HepG2 (cell line): Measurements from ENCODE around the gene TMEM178A. TPM values are rescaled to one million over a fixed set of nuclear protein-coding genes. Genes with fewer than 3 reads are reported as not detected.

ENCODE experiments used
- KDM4B ChIP-seq: sonication (generic); formaldehyde crosslinking; IDR thresholded peaks from 2 replicates; pipeline ENCODE4 v1.4.0; 2020; ENCODE audit warnings: missing genetic modification reagents
- MBD4 ChIP-seq: IDR thresholded peaks from 2 replicates; pipeline ENCODE4 v1.6.1; 2012; ENCODE audit warnings: low read length, inconsistent platforms, borderline replicate concordance
- ONECUT2 ChIP-seq: sonication (generic); formaldehyde crosslinking; IDR thresholded peaks from 2 replicates; pipeline ENCODE4 v1.4.0; 2020; ENCODE audit warnings: missing genetic modification reagents
- ZNF33B ChIP-seq: sonication (generic); formaldehyde crosslinking; IDR thresholded peaks from 2 replicates; pipeline ENCODE4 v1.5.1; 2020; ENCODE audit warnings: mild to moderate bottlenecking, missing genetic modification reagents
- ZNF460 ChIP-seq: sonication (generic); formaldehyde crosslinking; IDR thresholded peaks from 2 replicates; pipeline ENCODE4 v1.5.1; 2020; ENCODE audit warnings: missing genetic modification reagents, mild to moderate bottlenecking, borderline replicate concordance
- ZNF790 ChIP-seq: sonication (generic); formaldehyde crosslinking; IDR thresholded peaks from 2 replicates; pipeline ENCODE4 v1.8.0; 2022; ENCODE audit warnings: missing genetic modification reagents, mild to moderate bottlenecking, borderline replicate concordance
- polyA plus RNA-seq, 8 experiments: library from polyadenylated mRNA; depleted of rRNA in 3 of 8; stranded (reverse) in 7 of 8; unstranded in 1 of 8; fragments of >200 nt; fragmentation: Illumina TruSeq in 4 of 8; extraction: Trizol in 4 of 8; gene quantifications; 2 replicates each; pipeline versions ENCODE4 v1.2.1 to v1.2.3, GENCODE V29; 2011 to 2016; ENCODE audit warnings: low read depth in 4 of 8, missing spikeins in 1 of 8, mixed read lengths in 1 of 8; ENCODE audit not compliant: insufficient read depth in 1 of 8
- total RNA-seq, 5 experiments: library from RNA; depleted of rRNA; stranded (reverse); fragments of >200 nt; fragmentation: Illumina TruSeq; extraction: Trizol; gene quantifications; 2 replicates each; pipeline ENCODE4 v1.2.3, GENCODE V29; 2016; ENCODE audit warnings: low read depth in 1 of 5
- TF ChIP-seq, protein P1 (sequence below): sonication (generic); formaldehyde crosslinking; IDR thresholded peaks from 2 replicates; pipeline ENCODE4 v1.4.0; 2020; ENCODE audit warnings: mild to moderate bottlenecking, missing genetic modification reagents, borderline replicate concordance
- TF ChIP-seq, protein P2 (sequence below): sonication (generic); formaldehyde crosslinking; IDR thresholded peaks from 2 replicates; pipeline ENCODE4 v1.4.0; 2020; ENCODE audit warnings: mild to moderate bottlenecking, missing genetic modification reagents
- TF ChIP-seq, protein P3 (sequence below): sonication (generic); formaldehyde crosslinking; IDR thresholded peaks from one replicate; pipeline ENCODE4 v1.5.1; 2020; ENCODE audit warnings: mild to moderate bottlenecking, missing genetic modification reagents; ENCODE audit errors: not compliant biosample characterization
- TF ChIP-seq, protein P4 (sequence below): sonication (generic); formaldehyde crosslinking; IDR thresholded peaks from 2 replicates; pipeline ENCODE4 v1.9.0; 2021; ENCODE audit warnings: missing genetic modification reagents, borderline replicate concordance

TMEM178A gene
- total and polyA plus RNA-seq, 2 of the 13 experiments (the other 11 are each of a cell fraction or from before 2014, with no cell fraction given), result 0.38 to 3.3 TPM

DNA sequence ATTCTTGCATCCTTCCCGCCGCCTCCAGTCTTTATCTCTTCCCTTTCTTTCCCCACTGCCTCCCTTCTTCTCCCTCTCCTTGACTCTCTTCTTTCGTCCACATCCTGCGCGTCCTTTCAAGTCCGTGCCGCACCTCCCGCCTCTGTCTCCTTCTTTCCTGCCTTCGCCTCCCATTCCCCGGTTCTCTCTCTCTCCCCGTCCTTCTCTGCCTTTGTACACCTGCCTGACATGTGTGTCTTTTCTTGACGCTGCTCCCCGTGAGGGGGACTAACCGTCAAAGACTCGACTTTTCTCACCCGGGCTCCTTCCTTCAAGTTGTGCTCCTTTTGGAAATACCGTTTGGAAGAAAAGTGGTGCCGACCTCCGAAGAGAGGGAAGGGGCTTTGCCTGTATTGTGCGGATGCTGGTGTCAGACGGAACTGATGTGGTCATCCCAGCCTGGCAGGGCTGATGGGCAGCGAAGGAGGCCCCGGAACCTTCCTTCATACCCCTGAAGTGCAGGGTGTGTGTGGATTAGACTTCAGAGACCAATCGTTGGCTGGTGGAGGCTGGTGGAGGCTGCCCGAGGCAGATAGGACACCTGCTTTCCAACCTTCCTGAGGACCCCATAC, 879 bp downstream of the TMEM178A start (continued):
- TF ChIP-seq, protein P1, sequence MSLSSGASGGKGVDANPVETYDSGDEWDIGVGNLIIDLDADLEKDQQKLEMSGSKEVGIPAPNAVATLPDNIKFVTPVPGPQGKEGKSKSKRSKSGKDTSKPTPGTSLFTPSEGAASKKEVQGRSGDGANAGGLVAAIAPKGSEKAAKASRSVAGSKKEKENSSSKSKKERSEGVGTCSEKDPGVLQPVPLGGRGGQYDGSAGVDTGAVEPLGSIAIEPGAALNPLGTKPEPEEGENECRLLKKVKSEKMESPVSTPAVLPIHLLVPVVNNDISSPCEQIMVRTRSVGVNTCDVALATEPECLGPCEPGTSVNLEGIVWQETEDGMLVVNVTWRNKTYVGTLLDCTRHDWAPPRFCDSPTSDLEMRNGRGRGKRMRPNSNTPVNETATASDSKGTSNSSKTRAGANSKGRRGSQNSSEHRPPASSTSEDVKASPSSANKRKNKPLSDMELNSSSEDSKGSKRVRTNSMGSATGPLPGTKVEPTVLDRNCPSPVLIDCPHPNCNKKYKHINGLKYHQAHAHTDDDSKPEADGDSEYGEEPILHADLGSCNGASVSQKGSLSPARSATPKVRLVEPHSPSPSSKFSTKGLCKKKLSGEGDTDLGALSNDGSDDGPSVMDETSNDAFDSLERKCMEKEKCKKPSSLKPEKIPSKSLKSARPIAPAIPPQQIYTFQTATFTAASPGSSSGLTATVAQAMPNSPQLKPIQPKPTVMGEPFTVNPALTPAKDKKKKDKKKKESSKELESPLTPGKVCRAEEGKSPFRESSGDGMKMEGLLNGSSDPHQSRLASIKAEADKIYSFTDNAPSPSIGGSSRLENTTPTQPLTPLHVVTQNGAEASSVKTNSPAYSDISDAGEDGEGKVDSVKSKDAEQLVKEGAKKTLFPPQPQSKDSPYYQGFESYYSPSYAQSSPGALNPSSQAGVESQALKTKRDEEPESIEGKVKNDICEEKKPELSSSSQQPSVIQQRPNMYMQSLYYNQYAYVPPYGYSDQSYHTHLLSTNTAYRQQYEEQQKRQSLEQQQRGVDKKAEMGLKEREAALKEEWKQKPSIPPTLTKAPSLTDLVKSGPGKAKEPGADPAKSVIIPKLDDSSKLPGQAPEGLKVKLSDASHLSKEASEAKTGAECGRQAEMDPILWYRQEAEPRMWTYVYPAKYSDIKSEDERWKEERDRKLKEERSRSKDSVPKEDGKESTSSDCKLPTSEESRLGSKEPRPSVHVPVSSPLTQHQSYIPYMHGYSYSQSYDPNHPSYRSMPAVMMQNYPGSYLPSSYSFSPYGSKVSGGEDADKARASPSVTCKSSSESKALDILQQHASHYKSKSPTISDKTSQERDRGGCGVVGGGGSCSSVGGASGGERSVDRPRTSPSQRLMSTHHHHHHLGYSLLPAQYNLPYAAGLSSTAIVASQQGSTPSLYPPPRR (CRISPR knock-in tag), result no peak
- TF ChIP-seq ONECUT2 (CRISPR knock-in tag) (no peak), ZNF460 (CRISPR knock-in tag) (no peak), ZNF33B (CRISPR knock-in tag) (no peak), ZNF790 (CRISPR knock-in tag) (0 out of 2 replicates have a peak, but pooled peaks have one; percentile 34), MBD4 (no peak), KDM4B (CRISPR knock-in tag) (no peak)
- TF ChIP-seq, protein P2, sequence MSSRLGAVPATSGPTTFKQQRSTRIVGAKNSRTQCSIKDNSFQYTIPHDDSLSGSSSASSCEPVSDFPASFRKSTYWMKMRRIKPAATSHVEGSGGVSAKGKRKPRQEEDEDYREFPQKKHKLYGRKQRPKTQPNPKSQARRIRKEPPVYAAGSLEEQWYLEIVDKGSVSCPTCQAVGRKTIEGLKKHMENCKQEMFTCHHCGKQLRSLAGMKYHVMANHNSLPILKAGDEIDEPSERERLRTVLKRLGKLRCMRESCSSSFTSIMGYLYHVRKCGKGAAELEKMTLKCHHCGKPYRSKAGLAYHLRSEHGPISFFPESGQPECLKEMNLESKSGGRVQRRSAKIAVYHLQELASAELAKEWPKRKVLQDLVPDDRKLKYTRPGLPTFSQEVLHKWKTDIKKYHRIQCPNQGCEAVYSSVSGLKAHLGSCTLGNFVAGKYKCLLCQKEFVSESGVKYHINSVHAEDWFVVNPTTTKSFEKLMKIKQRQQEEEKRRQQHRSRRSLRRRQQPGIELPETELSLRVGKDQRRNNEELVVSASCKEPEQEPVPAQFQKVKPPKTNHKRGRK (CRISPR knock-in tag), result 0 out of 2 replicates have a peak, but pooled peaks have one; percentile 46
- TF ChIP-seq, protein P3, sequence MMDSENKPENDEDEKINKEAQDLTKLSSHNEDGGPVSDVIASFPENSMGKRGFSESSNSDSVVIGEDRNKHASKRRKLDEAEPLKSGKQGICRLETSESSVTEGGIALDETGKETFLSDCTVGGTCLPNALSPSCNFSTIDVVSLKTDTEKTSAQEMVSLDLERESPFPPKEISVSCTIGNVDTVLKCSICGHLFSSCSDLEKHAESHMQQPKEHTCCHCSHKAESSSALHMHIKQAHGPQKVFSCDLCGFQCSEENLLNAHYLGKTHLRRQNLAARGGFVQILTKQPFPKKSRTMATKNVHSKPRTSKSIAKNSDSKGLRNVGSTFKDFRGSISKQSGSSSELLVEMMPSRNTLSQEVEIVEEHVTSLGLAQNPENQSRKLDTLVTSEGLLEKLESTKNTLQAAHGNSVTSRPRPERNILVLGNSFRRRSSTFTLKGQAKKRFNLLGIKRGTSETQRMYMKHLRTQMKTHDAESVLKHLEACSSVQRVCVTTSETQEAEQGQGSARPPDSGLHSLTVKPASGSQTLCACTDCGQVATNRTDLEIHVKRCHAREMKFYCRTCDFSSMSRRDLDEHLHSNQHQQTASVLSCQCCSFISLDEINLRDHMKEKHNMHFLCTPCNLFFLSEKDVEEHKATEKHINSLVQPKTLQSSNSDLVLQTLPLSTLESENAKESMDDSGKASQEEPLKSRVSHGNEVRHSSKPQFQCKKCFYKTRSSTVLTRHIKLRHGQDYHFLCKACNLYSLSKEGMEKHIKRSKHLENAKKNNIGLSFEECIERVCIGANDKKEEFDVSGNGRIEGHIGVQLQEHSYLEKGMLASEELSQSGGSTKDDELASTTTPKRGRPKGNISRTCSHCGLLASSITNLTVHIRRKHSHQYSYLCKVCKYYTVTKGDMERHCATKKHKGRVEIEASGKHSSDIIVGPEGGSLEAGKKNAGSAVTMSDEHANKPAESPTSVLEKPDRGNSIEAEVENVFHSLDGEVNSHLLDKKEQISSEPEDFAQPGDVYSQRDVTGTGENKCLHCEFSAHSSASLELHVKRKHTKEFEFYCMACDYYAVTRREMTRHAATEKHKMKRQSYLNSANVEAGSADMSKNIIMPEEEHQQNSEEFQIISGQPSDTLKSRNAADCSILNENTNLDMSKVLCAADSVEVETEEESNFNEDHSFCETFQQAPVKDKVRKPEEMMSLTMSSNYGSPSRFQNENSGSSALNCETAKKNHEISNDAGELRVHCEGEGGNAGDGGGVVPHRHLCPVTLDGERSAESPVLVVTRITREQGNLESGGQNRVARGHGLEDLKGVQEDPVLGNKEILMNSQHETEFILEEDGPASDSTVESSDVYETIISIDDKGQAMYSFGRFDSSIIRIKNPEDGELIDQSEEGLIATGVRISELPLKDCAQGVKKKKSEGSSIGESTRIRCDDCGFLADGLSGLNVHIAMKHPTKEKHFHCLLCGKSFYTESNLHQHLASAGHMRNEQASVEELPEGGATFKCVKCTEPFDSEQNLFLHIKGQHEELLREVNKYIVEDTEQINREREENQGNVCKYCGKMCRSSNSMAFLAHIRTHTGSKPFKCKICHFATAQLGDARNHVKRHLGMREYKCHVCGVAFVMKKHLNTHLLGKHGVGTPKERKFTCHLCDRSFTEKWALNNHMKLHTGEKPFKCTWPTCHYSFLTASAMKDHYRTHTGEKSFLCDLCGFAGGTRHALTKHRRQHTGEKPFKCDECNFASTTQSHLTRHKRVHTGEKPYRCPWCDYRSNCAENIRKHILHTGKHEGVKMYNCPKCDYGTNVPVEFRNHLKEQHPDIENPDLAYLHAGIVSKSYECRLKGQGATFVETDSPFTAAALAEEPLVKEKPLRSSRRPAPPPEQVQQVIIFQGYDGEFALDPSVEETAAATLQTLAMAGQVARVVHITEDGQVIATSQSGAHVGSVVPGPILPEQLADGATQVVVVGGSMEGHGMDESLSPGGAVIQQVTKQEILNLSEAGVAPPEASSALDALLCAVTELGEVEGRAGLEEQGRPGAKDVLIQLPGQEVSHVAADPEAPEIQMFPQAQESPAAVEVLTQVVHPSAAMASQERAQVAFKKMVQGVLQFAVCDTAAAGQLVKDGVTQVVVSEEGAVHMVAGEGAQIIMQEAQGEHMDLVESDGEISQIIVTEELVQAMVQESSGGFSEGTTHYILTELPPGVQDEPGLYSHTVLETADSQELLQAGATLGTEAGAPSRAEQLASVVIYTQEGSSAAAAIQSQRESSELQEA (CRISPR knock-in tag), result no peak
- TF ChIP-seq, protein P4, sequence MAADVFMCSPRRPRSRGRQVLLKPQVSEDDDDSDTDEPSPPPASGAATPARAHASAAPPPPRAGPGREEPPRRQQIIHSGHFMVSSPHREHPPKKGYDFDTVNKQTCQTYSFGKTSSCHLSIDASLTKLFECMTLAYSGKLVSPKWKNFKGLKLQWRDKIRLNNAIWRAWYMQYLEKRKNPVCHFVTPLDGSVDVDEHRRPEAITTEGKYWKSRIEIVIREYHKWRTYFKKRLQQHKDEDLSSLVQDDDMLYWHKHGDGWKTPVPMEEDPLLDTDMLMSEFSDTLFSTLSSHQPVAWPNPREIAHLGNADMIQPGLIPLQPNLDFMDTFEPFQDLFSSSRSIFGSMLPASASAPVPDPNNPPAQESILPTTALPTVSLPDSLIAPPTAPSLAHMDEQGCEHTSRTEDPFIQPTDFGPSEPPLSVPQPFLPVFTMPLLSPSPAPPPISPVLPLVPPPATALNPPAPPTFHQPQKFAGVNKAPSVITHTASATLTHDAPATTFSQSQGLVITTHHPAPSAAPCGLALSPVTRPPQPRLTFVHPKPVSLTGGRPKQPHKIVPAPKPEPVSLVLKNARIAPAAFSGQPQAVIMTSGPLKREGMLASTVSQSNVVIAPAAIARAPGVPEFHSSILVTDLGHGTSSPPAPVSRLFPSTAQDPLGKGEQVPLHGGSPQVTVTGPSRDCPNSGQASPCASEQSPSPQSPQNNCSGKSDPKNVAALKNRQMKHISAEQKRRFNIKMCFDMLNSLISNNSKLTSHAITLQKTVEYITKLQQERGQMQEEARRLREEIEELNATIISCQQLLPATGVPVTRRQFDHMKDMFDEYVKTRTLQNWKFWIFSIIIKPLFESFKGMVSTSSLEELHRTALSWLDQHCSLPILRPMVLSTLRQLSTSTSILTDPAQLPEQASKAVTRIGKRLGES (CRISPR knock-in tag), result no peak
